Measurements from ENCODE around the gene MOSPD3. TPM values are rescaled to one million over a fixed set of nuclear protein-coding genes. Genes with fewer than 3 reads are reported as not detected.
A peak's percentile ranks its signal among the peaks of the same experiment; 100 is the strongest.

Gene MOSPD3
- total RNA-seq, 4 donors from 2014 or later = 18.0 to 35.5 (median 28.5) TPM

GRCh38 chr7:100577103-100577502 lies 35.2 kb upstream of the MOSPD3 start:
- DNase-seq (ENCODE audit: low spot score in 2 of 2) = no peak
- Histone ChIP-seq H3K4me3 (no peak overlapping the region), H3K27ac (no peak overlapping the region), H3K4me1 (peaks cover 7% of the 10 kb centered on the region), H3K36me3 (peaks cover 84% of the 10 kb centered on the region), H3K27me3 (no peaks in the 10 kb centered on the region), H3K9me3 (no peaks in the 10 kb centered on the region)
- no peak for TF ChIP-seq EP300 (IDR thresholded peaks at IDR 0.05)
- no peak for TF ChIP-seq CTCF (IDR thresholded peaks at IDR 0.05)
- no peak for TF ChIP-seq POLR2A (IDR thresholded peaks at IDR 0.05)
- TF ChIP-seq POLR2AphosphoS5 (IDR thresholded peaks at IDR 0.05) = no peak
- WGBS = 90% methylated on average over 21 of the region's 24 CpGs

- Histone ChIP-seq H3K9me3 (no peaks in the 10 kb centered on the region), H3K36me3 (peaks cover 87% of the 10 kb centered on the region), H3K27me3 (no peaks in the 10 kb centered on the region), H3K27ac (no peak overlapping the region), H3K4me3 (no peak overlapping the region), H3K4me1 (peaks cover 11% of the 10 kb centered on the region)
- TF ChIP-seq CTCF (IDR thresholded peaks at IDR 0.05) = no peak
- 93% methylated on average over 7 of the region's 14 CpGs for WGBS
- no peak for DNase-seq (ENCODE audit: low spot score in 2 of 2)
Measured at GRCh38 chr7:100577507-100577906, 34.8 kb upstream of the MOSPD3 start.

- H3K27ac ChIP-seq = no peak overlapping the region
- 93% methylated on average over 25 of the region's 28 CpGs for WGBS
- H3K4me3 ChIP-seq = no peak overlapping the region
- peaks cover 87% of the 10 kb centered on the region for H3K36me3 ChIP-seq
- no peak for DNase-seq (ENCODE audit: low spot score in 2 of 2)
- H3K27me3 ChIP-seq = no peaks in the 10 kb centered on the region
- no peak for TF ChIP-seq POLR2AphosphoS5 (IDR thresholded peaks at IDR 0.05)
- no peak for TF ChIP-seq CTCF (IDR thresholded peaks at IDR 0.05)
- no peak for TF ChIP-seq EP300 (IDR thresholded peaks at IDR 0.05)
- TF ChIP-seq POLR2A (IDR thresholded peaks at IDR 0.05) = no peak
- H3K4me1 ChIP-seq = peaks cover 21% of the 10 kb centered on the region
- no peaks in the 10 kb centered on the region for H3K9me3 ChIP-seq
Measured at GRCh38 chr7:100578246-100579183, 33.8 kb upstream of the MOSPD3 start.

DNA sequence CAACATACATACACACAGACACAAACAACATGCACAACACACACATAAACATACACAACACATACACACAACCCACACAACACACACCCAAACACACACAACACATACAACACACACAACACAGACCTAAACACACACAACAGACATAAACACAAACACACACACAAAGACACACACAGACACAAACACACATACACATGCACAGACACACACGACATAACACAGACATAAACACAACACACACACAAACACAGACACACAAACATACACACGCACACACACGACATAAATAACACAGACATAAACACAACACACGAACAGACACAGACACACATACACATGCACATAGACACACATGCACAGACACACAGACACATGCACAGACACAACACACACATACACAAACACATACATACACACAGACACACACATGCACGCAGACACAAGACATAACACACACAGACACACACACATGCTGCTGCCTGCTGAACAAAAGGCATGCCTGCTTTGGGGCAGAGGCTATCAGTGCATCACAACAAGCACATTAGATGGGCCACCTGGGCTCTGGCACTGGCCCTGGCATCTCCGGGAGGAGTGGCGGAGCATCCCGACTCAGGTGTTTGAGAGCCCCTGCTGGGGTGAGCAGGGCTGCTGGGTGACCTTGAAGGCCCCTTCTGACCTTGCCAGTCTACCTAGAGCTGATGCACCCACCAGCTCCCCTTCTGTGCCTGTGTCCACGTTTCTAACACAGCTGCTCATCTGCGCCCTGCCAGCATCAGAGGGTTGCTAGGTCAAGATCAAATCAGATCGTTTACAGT lies 31.7 kb upstream of the MOSPD3 start:
- no peak for TF ChIP-seq POLR2A (IDR thresholded peaks at IDR 0.05)
- no peak for TF ChIP-seq EP300 (IDR thresholded peaks at IDR 0.05)
- no peak for TF ChIP-seq POLR2AphosphoS5 (IDR thresholded peaks at IDR 0.05)
- no peak for TF ChIP-seq CTCF (IDR thresholded peaks at IDR 0.05)
- no peak for DNase-seq (ENCODE audit: low spot score in 2 of 2)
- H3K9me3 ChIP-seq = no peaks in the 10 kb centered on the region
- peaks cover 66% of the 10 kb centered on the region for H3K36me3 ChIP-seq
- no peak overlapping the region for H3K4me3 ChIP-seq
- no peak overlapping the region for H3K27ac ChIP-seq
- H3K4me1 ChIP-seq = peaks cover 42% of the 10 kb centered on the region
- H3K27me3 ChIP-seq = no peaks in the 10 kb centered on the region
- WGBS = 84% methylated on average over 11 of the region's 11 CpGs

GRCh38 chr7:100582041-100582579 lies 30.2 kb upstream of the MOSPD3 start:
- WGBS = 73% methylated on average over 11 of the region's 20 CpGs
- no peak for DNase-seq (ENCODE audit: low spot score in 2 of 2)
- no peaks in the 10 kb centered on the region for H3K27me3 ChIP-seq
- no peaks in the 10 kb centered on the region for H3K9me3 ChIP-seq
- no peak for TF ChIP-seq CTCF (IDR thresholded peaks at IDR 0.05)
- no peak for TF ChIP-seq EP300 (IDR thresholded peaks at IDR 0.05)
- TF ChIP-seq POLR2AphosphoS5 (IDR thresholded peaks at IDR 0.05) = no peak
- TF ChIP-seq POLR2A (IDR thresholded peaks at IDR 0.05) = no peak
- peaks cover 52% of the 10 kb centered on the region for H3K36me3 ChIP-seq
- H3K4me1 ChIP-seq = peaks cover 47% of the 10 kb centered on the region
- H3K4me3 ChIP-seq = no peak overlapping the region
- peak overlapping the region; percentile 96 for H3K27ac ChIP-seq
